GDM1 (cell line): ENCODE measurements around the gene CWC22.
"Not testable (repeated sequence)": the region's sequence is repeated elsewhere in the genome, so short reads cannot be mapped to it uniquely, and the experiment has no call there.

Source experiments
- DNase-seq: peaks from one replicate; lab custom pipeline; 2025; lab: John Stamatoyannopoulos, UW

CWC22 gene

DNA sequence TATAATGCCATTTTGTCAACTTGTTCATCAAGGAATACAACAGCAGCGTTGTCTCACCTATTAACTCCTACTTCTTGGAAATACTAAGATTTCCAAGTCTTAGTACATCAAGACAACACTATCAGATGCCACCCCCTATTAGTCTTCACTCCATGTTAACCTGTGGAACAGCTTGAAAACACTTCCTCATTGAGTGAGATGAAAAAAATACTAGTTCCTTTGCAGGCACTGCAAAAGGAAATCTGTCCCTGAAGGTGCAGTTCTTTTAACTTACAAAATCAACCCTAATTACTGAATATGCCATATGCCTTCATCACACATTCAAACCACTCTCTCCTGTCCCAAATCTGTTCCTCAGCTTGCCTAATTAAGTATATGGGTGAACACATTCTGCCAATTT, 4.0 kb downstream of the CWC22 start:
- DNase-seq: no peak

DNA sequence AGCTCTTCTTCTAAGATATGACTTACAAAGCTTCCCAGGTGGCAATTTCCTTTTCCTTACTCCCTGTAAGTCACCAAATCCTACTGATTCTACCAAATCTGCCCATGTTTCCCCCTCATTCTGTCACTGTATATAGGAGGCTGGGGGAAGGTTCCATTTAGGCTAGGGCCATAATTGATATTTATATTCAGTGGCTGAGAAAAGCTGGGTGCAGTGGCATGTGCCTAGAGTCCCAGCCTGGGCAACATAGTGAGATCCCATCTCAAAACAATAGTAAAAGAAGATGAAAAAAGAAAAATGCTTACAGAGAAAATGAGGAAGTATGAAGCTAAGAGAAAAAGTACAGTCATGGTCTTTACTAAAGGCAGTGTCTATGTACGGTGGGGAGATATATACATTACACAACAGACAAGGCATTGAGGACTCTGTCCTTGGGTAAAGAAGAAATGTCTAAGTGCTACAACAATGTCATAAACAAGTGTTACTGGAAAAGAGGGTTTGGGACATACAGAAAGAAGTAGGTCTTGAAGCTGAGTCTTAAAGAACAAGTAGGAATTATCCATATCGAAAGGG, 4.8 kb downstream of the CWC22 start:
- no peak for DNase-seq

DNA sequence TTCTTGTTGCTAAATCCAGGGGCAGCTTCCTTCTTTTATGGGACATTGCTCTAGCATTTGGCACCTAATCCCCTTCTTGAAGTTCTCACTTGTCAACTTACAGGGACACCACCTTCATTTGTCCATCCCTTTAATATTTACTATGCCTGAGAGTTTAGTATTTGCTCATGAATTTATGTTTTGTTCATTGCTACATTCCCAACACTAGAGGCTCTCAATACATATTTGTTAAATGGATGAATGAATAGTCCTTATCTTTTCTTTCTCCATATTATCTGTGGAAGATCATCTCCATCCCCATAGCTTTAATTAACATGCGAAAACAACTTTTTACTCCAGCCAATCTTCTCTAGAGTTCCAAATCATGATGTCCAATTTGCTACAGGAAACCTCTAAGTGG, 5.4 kb downstream of the CWC22 start:
- no peak for DNase-seq

DNA sequence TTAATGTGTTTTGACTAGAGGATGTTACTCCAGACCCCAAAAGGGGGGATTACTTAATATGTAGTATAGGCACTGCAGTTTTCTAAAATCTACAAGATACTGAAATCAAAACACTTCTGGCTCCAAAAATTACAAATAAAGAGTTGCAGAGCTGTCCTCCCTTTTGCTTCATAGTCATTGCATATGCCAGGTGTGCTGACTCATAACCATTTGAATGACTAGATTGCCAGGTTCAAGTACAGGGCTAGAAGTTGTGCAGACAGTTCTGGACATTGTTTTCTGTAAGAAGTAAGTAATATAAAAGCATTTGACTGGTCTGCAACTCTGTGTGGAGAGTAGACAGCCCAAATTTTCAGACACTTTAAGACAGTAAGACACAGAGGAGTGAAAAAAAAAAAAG, 6.7 kb downstream of the CWC22 start:
- DNase-seq: no peak

DNA sequence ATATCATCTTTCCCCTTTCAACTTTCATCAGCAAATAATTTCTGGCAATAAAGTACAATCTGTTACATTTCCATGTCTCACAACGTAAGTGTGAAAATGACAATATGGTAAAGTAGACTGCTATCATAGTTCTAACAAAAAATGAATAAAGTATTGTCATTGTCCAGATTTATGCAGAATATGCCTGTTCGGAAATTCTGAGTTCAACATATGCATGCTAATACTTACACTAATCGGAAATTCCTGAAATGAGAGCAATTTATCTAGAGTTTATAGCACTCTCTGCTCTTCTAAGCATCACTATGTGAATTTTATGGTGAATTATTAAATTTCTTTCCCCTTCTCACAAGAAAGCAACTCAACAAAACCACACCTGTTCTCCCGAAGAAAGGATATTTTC, 8.1 kb downstream of the CWC22 start:
- no peak for DNase-seq

DNA sequence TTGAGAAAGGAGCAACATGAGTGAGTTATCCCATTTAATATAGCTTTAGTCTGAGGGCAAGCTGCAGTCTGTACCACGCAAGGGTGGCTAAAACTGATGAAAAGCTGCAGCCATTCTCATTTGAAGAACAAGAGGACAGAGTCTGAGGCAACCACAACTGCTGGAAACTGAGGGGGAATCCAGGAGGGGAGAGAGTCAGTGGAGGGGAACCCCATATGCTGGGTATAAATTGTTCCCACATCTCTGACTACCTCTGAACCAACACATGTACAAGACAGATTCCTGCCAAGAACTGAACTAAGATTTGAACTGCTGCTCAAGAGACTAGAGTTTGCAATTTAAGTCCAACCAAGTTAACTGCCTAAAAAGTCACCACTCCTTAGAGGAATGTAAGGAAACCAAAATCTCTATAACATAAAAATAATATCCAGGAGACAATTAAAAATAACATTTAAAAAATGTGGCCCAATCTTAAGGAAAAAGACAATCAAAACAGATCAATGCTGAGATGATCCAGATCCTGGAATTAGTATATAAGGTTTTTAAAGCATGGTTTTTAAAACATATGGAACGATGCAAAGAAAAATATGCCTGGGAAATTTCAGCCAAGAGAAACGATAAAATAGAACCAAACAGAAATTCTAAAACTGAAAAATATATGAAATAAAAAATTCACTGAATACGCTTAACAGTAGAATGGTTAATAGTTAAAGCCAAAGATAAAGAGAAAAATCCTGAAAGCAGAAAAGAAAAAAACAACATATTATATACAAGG, 11.2 kb downstream of the CWC22 start:
- no peak for DNase-seq

DNA sequence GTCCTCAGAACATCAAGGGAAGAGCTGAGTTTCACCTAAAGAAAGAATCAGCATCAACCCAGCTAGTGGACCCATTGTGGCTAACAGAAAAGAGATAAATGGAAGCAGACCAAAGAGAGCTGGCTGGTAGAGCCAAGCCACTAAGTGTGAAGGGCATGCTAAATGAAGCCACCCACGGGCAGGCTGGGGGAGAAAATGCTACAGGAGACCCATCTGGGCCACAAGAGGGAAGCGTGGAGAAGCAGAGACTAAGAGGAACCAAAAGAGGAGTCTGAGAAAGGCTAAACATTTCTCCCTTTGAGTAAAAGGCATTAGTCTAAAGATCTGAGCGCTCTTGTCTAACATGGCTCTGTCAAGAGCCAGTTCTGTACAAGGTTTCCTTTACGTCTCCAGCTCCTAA, 15.8 kb downstream of the CWC22 start:
- no peak for DNase-seq

DNA sequence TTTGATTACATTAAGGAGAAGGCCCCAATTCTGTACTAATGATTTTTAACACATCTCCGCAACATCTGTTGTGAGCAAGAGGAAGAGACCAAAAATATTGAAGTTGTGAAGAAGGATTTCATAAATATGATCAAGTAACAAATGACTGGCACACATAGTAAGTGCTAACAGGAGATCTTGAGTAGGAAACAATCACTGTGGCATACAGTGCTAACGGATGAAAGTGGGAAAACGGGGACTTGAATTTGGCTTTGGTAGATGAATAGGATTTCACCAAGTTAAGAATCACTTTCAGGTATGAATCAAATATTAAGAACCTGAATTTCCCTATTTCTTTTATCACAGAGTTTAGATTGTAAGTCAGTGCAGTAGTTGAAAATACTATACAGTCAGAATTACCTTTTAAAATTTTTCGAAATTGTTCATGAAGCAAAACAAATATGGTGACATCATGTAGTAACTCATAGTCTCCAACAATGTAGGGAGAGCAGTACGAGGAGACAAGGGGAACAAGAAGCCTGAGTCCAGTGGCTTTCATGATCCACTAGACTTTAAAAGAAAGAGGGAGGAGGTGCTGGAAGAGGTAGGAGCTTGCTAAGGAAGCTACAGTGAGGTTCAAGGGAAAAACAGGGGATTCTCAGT, 16.3 kb downstream of the CWC22 start:
- no peak for DNase-seq

DNA sequence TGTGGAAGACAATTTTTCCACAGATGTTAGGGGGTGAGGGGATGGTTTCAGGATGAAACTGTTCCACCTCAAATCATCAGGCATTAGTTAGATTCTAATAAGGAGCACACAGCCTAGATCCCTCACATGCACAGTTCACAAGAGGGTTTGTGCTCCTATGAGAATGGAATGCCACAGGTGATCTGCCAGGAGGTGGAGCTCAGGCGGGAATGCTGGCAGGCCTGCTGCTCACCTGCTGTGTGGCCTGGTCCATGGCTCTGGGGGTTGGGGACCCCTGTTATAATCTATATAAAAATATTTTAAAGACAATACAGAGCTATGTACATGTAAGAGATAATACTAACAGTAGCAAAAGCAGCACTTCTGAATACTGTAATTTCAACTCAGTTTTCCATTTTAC, 19.2 kb downstream of the CWC22 start:
- no peak for DNase-seq

DNA sequence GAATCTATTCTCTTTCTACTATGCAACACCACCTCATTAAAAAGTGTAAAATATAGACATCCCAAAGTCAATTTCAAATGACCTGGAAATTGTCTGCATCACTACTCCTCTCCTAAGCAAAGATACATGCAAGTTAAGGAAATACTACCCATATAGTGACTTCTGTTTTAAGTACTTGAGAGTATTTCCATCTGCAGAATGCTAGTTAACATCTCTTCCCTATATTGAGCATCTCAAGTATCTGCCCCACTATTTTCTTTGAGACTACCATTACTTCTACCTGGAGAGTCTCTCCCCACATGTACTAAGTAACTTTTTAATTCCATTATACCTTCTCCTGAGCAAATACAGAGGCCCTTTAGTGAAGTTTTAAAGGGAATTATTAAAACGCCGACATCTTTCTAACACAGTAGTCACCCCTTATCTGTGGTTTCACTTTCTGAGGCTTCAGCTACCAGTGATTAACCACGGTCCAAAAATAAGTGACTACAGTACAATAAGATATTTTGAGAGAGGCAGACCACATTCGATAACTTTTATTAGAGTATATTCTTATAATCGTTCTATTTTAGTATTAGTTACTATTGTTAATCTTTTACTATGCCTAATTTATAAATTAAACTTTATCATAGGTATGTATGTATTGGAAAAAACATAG, 21.8 kb downstream of the CWC22 start:
- no peak for DNase-seq

DNA sequence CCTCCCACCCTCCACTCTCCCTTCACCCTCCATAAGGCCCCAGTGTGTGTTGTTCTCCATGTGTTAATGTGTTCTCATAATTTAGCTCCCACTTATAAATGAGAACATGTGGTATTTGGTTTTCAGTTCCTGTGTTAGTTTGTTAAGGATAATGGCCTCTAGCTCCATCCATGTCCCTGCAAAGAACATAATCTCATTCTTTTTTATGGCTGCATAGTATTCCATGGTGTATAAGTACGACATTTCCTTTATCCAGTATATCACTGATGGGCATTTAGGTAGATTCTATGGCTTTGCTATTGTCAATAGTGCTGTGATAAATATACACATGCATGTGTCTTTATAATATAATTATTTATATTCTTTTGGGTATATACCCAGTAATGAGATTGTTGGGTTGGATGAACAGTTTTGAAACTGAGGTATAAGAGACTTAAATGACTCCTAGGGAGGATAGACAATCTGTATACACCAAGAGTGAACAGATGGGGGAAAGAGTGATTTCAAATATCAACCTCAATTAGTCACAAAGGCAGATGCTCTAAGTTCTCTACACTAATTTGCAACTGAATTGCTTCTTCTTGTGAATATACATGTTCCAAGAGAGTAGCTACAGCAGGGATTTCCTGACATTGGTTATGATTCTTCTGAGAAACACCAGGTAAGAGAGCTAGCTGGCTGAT, 23.7 kb downstream of the CWC22 start:
- DNase-seq: no peak

DNA sequence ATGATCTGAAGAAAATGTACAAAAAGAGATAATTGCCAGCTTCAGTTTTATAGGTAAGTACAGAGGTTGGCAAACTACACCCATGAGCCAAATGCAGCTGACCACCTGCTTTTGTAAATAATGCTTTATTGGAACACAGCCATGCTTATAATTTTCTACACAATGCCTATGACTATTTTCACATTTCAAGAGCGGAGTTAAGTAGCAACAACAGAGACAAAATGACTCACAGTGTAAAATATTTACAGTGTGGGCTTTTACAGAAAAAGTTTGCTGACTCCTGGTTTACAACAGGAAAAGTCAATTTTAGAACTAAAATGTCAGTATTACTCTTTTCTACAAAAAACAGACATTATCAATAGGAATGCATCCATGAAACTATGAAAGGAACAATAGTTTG, 26.0 kb downstream of the CWC22 start:
- no peak for DNase-seq

DNA sequence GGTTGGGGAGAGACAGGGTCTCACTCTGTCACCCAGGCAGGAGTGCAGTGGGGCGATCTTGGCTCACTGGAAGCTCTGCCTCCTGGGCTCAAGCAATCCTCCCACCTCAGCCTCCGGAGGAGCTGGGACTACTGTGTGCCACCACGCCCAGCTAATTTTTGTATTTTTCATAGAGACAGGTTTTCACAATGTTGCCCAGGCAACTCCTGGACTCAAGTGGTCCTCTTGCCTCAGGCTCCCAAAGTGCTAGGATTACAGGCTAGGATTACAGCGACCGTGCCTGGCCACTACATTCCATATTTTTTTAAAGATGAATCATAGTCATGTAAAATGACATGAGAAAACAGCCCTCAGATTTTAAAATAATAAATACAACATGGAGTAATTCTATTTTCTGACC, 32.3 kb downstream of the CWC22 start:
- no peak for DNase-seq

DNA sequence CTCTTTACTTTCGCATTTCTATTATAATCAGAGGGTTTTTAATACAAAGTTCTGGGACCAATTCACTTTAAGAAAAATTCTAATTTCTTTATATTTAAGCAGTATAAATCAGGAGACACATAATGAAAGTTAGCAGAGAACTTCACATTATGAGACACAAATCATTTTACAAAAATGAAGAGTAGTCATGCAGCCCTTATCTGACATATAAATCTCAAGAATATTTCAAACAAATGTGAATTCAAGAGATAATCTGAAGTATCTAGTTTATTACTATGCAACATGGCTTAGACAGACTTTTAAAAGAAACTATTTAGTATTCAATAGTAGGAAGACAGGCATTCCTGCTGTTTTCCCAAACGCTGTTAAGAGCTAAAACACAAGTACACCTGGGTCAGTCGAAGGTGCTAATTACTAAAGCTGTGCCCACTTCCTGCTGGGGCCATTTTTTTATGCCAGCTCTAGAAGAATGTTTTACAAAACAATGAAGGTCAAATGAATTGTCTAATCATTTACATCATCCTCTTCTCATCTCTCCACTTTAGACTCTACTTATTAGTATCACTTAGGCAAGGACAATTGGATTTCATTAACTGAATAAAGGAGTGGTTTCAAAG, 40.2 kb downstream of the CWC22 start:
- DNase-seq: no peak

DNA sequence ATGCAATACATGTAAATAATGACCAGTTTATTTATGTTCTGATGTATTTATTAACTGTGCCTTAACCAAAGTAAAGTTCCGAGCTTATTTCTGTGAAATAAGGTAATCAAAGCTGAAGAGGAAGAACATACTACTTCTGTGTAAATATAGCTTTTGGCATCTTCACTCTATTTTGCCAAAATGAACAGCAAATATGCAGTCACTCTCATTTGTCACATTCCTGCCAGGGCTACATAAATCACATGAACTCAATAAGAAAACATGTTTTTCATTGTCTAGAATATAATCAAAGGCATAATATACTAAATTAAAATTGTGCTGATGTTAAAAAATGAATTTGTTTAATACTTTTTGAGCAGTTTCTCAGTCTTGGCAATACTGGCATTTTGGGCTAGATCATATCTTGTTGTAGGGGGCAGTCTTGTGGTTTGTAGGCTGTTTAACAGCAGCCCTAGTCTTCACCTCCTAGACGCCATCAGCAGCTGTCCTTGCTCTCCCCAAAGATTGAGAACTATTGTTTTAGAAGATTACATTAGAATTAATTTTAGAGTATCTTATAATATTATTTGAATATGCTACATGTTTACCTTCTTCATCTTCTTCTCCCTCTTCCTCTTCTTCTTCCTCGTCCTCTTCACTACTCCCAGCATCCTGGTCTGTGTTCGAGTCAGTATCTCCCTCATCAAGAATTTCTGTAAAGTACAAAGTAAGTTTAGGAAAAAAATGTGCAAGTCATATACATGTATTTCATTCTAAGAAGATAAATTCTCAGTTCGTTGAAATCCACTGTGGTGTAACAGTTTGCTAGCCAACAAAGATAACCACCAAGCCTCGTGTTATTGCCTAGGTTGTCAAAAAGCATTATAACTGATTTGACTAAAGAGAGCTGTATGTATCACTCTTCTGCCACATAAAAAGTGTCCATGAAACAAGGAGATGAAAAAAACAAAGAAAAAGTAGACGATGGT, 41.5 kb downstream of the CWC22 start:
- no peak for DNase-seq

DNA sequence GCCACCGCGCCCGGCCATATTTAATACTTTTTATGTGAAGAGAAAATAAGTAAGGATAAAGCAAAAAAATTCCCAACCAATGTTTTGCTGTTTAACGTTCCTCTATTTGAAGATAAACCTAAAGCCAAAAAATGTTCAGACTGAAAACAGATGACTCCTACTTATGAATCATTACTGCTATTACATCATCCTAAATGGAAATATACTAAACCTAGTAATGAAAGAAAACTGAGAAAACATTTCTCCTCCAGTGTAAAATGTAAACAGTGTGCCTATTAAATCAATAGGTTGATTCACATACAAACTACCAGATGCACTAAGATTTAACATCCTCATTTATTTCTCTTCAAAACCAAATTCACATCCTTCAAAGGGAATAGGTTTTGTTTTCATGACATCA, 43.5 kb downstream of the CWC22 start:
- no peak for DNase-seq

DNA sequence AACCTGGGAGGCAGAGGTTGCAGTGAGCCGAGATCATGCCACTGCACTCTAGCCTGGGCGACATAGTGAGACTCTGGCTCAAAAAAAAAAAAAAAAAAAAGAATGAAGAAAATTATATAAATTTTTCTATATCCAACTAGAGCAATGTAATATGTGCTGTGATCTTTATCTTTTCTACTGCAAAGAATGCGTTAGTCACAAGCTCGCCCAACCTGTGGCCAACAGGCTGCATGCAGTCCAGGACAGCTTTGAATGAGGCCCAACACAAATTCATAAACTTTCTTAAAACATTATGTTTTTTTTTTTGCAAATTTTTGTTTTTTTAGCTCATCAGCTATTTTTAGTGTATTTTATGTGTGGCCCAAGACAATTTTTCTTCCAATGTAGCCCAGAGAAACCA, 48.8 kb downstream of the CWC22 start:
- not testable (repeated sequence) for DNase-seq

DNA sequence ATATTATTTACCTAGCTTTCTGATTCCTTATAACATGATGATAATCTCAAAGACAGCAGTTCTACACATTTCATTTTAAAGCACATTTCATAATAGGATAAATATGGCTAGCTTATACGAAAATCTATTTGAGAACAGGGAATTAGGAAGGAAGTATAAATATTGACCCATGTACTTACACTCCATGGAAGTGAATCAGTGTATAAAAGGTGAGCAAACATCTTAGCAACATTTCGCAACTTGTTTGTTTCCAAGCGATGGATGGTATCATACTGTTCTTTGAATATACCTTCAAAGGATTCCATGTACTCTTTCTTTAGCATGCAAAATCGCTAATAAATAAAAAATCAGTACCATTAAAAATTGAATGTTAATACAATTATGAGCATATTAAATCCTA, 53.1 kb downstream of the CWC22 start:
- DNase-seq: no peak

DNA sequence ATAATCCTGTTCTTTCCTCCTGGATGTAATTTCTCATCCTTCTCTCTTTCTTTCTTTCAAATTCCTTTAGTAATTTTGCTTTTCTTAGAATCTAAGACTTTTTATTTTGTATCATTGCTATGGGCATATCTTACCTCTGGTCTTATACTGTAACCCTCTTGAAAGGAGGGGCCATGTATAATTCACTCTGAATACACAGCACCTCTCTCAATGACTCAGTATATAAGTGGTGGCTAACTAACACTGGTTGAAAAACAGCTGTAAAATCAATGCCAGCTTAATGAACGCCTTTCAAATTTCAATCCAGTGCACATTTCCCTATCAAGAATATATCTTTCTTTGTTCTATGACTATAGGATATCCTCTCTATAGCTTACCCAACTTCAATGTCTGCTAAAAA, 53.7 kb downstream of the CWC22 start:
- no peak for DNase-seq

DNA sequence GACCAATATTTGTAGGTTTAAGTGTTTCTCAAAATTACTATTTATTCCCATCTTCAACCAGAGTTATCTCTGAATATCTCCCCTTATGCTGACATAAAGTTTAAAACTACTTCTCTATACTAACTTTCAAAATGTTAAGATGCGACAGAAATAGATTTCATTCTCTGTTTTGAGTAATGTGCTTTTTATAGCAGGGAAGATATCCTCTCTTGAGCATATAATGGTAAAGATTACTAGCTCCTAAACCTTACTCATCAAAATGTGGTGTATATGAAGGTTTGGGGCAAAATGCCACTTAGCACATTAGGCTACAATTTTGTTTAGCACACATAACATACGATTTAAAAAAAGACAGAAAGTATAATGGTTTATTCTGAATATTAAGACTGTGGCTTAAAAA, 54.4 kb downstream of the CWC22 start:
- no peak for DNase-seq

DNA sequence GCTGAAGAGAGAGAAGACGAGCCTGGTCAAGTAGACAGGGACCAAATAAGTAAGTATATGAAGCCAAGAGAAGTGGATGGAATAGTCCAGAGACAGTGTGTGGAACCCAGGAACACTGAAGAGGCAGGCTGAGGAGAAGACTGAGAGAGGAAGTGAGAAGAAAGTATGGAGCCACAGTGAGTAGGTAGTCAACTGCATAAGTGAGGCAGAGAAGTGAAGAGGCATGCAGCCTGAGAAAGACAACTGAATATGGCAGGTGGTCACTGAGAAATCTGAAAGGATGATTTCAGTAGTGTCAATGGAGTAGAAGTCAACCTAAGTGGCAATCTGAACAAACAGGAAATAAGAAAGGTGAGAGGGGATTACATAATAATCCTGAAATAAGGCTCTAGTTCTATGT, 55.4 kb downstream of the CWC22 start:
- no peak for DNase-seq
